Measurements from ENCODE around the gene KPNA6. TPM values are rescaled to one million over a fixed set of nuclear protein-coding genes. Genes with fewer than 3 reads are reported as not detected.
A peak's percentile ranks its signal among the peaks of the same experiment; 100 is the strongest.

The KPNA6 gene
- total and polyA plus RNA-seq, 10 of the 15 experiments (the other 5 are each of a cell fraction or from before 2014, with no cell fraction given), result 11.1 to 55.6 (median 25.9) TPM

- no peak overlapping the region for H3K27ac ChIP-seq (ENCODE audit: control insufficient read depth, insufficient read depth)
- RAD21 ChIA-PET (ENCODE audit: unreplicated experiment), result interaction anchor here (0.7 to 2.6 kb wide), 18 partner anchors 9 to 274 kb away, joined by 3 to 15 read pairs (median 4); partner anchors contain the start of gene TMEM39B
- TF ChIP-seq MXI1 (IDR thresholded peaks at IDR 0.05; ENCODE audit: low read depth, low read length) (no peak), POU2F2 (IDR thresholded peaks at IDR 0.05; ENCODE audit: borderline replicate concordance, low read depth, low read length) (no peak), POLR2A (IDR thresholded peaks at IDR 0.05; ENCODE audit: low read depth, low read length) (peak; percentile 13; the same call in 1 of the 2 replicates), NFYA (IDR thresholded peaks at IDR 0.05; ENCODE audit: borderline replicate concordance, low read depth, low read length) (no peak), SIX5 (IDR thresholded peaks at IDR 0.05; ENCODE audit: low read depth, low read length, severe bottlenecking) (no peak), PML (IDR thresholded peaks at IDR 0.05; ENCODE audit: low read length) (peak; percentile 38; the same call in 1 of the 2 replicates), MTA3 (IDR thresholded peaks at IDR 0.05; ENCODE audit: borderline replicate concordance, low read length) (no peak; the same call in 1 of the 2 replicates), ZNF687 (IDR thresholded peaks at IDR 0.05) (no peak), PKNOX1 (IDR thresholded peaks at IDR 0.05) (no peak)
- BruUV-seq (replicated peaks), result no TSS peak
- SMC1A ChIA-PET (ENCODE audit: uncharacterized antibody, unreplicated experiment), result interaction anchor here (0.8 to 3.3 kb wide), 21 partner anchors 9 to 398 kb away, joined by 3 to 20 read pairs (median 3); partner anchors contain the start of genes SPOCD1 and TMEM39B
- 0 out of 2 replicates have a peak, but pooled peaks cover 3% of the 10 kb centered on the region for H4K20me1 ChIP-seq (ENCODE audit: control insufficient read depth, insufficient read depth)
- no peak overlapping the region for H2AFZ ChIP-seq (ENCODE audit: control insufficient read depth, low read depth, low read length)
- H3K4me2 ChIP-seq (ENCODE audit: control insufficient read depth, insufficient read depth), result no peak overlapping the region
- intact Hi-C loops (cut with micrococcal nuclease; ENCODE audit: unreplicated experiment), result loop anchor here (5.0 to 10.0 kb wide), 4 partner anchors 86 to 398 kb away; partner anchors contain the start of gene SPOCD1
- no peak overlapping the region for H3K9ac ChIP-seq (ENCODE audit: control insufficient read depth, insufficient read depth, low read length)
- H3K36me3 ChIP-seq (ENCODE audit: control insufficient read depth in 2 of 2, insufficient read depth in 2 of 2, low read length in 1 of 2), result peaks cover 13 to 14% of the 10 kb centered on the region in 2 experiments; a peak in 3 of 4 replicates
- POLR2A ChIA-PET, result no interaction called here
- no peaks in the 10 kb centered on the region for H3K27me3 ChIP-seq (replicated peaks in 1 of 2; ENCODE audit: control insufficient read depth in 2 of 2, insufficient read depth in 2 of 2, low read length in 1 of 2)
- ATAC-seq, result no peak
- in situ Hi-C loops (cut with MboI), result no loop called here
- CTCF ChIA-PET, result interaction anchor here (0.6 to 3.9 kb wide), 33 partner anchors 9 to 396 kb away, joined by 3 to 37 read pairs (median 4); partner anchors contain the start of genes KHDRBS1, KPNA6 and TMEM39B
- H3K79me2 ChIP-seq (ENCODE audit: control insufficient read depth, insufficient read depth, low read length), result no peaks in the 10 kb centered on the region
- FAIRE-seq, result no peak
- no peaks in the 10 kb centered on the region for H3K9me3 ChIP-seq (replicated peaks; ENCODE audit: control insufficient read depth, insufficient read depth, low read length)
- H3K4me3 ChIP-seq, result no peak overlapping the region
- WGBS (ENCODE audit: insufficient coverage, insufficient replicate concordance, low lambda C conversion rate, missing lambda C conversion rate), result 93% methylated on average over 4 of the region's 4 CpGs
- DNase-seq (ENCODE audit: low read depth, low spot score), result no peak
- peaks cover 4% of the 10 kb centered on the region for H3K4me1 ChIP-seq (ENCODE audit: control insufficient read depth, insufficient read depth, low read length)
These were observed 45.0 kb upstream of the KPNA6 start for GRCh38 chr1:32062867-32063230.
